ENCODE data around the gene ASTN2.

Gene ASTN2

DNA sequence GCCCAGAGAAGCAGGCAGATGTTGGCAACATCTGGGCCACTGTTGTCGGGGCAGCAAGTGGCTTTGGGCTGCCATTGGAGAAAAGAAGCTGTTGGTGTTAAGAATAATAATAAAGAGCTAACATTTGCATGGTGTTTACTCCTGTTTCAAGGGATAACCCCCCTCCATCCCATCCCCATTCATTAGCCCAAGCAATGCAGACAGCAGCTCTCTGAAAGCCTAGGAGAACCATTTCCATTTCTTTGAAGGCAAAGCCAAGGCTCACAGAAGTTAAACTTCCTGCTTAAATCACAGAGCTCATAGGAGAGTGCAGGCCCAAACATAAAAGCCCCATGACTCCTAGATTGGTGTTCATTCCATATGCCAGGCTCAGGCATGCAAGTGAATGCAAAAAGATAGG is 175.4 kb downstream of the ASTN2 start:
- no peak for DNase-seq

GRCh38 chr9:117234103-117234502 is 180.8 kb downstream of the ASTN2 start:
- DNase-seq: no peak

DNA sequence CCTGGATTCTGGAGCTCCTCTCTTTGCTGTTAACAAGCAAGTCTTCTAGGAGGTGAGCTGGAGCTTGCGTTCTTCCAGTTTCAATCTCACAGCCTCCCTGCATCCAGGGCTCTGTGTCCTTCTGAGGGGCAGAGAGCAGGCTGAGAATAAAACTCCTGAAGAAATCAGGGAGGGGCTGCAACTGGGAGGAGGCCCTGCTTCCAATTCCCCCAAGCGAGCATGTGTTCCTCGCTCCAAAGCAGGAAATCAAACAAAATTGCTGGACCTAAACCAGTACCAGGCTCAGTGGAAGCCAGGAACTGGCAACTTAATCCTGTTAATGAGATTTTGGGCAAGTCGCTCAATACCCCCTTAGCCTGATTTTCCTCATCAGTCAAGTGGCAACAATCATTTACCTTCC is 181.8 kb downstream of the ASTN2 start:
- no peak for DNase-seq

- no peak for DNase-seq
Measured at GRCh38 chr9:117232281-117232680, 182.6 kb downstream of the ASTN2 start.

GRCh38 chr9:117231012-117231411 is 183.8 kb downstream of the ASTN2 start:
- DNase-seq: no peak

- no peak for DNase-seq
Measured at GRCh38 chr9:117224695-117225094, 190.2 kb downstream of the ASTN2 start.

DNA sequence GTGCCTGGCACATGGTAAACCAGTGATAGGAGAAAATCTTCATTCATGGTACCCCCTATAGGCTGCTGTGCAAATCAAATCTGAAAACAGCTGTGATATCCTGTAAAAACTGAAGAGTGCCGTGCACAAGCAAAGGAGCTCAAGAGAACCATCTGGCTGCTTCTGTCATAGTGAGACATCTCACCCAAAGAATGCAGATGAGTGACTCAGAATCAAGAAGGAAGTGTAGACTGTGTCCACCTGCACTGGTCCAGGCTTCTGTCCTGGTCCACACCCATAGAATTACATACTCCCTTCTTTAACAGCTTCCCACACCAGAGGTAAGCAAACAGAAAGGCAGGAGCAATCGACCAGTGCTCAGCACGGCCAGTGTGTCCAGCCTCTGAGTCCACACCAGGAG is 195.9 kb downstream of the ASTN2 start:
- no peak for DNase-seq

DNA sequence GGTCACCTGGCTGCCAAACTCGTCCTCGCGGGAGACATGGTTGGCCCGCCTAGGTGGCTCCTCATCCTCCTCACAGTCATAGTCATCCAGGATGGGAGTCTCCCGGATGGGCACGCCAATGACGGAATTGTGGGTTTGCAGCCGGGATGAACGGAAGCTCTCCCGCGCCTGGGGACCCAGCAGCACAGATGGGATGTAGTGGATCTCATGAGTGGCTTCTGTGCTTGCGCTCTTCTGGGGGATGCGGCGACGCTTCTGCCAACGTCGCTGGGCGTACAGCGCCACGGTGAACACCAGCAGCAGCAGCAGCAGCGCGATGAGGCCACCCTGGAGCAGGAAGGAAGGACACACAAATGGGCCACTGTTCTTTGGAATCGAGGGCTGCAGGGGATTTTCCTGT is 200.4 kb downstream of the ASTN2 start:
- no peak for DNase-seq

DNA sequence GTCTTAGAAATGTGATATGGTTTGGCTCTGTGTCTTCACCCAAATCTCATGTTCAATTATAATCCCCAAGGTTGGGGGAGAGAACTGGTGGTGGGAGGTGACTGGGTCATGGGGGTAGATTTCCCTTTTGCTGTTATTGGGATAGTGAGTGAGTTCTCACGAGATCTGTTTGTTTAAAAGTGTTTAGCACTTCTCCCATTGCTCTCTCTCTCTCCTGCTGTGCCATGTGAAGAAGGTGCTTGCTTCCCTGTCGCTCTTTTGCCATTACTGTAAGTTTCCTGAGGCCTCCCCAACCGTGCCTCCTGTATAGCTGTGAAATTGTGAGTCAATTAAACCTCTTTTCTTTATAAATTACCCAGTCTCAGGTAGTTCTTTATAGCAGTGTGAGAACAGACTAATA is 203.6 kb downstream of the ASTN2 start:
- DNase-seq: no peak

GRCh38 chr9:117205806-117206205 is 209.1 kb downstream of the ASTN2 start:
- DNase-seq: no peak

- no peak for DNase-seq
Measured at GRCh38 chr9:117204971-117205370, 209.9 kb downstream of the ASTN2 start.

GRCh38 chr9:117191504-117192261 is 223.2 kb downstream of the ASTN2 start:
- DNase-seq: no peak

GRCh38 chr9:117189121-117189520 is 225.7 kb downstream of the ASTN2 start:
- DNase-seq: no peak

DNA sequence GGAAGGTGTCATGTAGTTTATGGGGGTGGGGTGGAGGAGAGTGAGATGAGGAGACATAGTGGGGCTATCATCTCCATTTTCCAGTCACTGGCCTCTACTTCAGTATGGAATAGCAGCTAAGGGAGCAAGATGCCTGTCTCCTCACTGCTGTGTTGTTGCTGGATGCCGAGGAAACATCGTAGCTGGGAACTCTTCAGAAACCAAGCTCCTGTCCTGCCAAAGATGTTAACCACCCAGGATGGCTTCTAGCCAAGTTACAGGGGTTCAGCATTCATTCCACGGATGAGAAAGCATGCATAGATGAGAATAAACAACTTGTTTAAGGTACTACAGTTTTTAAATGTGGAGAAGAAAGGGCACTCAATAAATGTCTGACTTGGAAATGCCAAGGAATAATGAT is 226.5 kb downstream of the ASTN2 start:
- DNase-seq: no peak

DNA sequence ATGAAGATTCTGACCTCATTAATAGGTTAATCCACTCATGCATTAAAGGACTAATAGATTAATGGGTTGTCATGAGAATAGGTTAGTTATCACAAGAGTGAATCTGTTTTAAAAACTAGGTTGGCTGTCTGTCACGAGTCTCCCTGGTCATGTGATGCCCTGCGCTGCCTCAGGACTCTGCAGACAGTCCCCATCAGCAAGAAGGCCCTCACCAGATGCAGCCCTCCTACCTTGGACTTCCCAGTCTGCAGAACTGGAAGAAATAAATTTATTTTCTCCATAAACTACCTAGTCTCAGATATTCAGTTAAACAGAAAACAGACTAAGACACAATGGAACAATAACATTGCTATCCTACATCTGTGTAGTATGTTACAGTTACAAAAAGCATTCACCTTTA is 227.4 kb downstream of the ASTN2 start:
- DNase-seq: no peak

DNA sequence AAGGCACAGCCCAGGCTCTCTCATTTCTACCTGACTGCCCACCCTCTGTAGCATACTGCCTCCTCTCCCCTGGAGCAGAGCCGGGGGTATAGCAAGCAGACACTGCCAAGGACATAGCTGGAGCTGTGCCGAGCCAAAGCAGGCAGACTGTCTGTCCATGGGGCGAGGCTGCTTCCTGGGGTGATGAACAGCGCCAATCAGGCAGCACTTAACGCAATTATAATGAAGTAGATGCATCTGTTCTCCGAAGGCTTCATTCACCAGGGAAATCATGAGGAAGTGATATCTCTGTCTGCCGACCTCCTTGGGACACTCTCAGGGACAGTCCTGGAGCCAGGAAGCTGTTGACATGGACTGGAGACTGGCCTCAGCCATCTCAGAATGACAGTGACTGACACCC is 230.7 kb downstream of the ASTN2 start:
- no peak for DNase-seq

DNA sequence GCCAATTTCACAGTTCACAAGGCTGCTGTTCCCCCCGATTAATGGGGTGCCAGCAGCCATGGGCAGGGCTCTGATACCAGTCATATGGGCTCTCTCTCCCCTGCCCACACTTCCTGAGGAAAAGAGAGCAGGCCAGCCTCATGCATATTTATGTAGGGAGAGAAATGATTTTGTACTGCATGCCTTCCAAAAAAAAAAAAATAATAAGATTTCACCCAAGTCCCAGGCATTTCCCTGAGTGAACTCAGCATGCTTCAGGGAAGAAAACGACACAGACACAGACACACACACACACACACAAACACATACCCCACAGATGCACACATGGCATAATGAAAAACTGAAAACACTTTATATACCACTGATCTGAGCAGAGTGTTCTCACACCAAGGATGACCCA is 232.8 kb downstream of the ASTN2 start:
- DNase-seq: no peak

DNA sequence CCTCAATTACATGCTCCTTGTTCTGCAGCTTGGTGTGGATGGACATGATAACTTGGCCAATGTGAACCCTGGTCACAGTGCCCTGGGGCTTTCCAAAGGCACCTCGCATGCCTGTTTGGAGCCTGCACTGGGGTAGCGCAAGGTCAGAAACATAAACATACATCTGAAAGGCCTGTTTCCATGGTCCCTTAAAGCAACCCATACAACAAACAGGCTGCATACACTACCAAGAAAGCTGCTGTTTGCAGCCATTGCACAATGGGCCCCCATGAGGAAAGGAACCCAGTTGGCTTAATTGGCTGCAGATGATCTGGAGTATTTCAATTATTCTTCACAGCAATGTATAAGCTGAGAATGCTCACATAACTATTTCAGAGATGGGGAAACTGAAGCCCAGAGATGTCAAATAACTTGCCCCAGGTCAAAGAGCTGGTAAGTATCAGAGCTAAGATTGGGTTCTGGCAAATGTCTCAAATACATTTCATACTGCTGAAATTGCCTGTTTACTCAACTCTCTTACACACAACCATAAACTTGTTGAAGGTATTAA is 233.9 kb downstream of the ASTN2 start:
- no peak for DNase-seq

- DNase-seq: no peak
Measured at GRCh38 chr9:117178596-117179375, 236.1 kb downstream of the ASTN2 start.

GRCh38 chr9:117170567-117170966 is 244.3 kb downstream of the ASTN2 start:
- no peak for DNase-seq

GRCh38 chr9:117169089-117169621 is 245.7 kb downstream of the ASTN2 start:
- DNase-seq: no peak

DNA sequence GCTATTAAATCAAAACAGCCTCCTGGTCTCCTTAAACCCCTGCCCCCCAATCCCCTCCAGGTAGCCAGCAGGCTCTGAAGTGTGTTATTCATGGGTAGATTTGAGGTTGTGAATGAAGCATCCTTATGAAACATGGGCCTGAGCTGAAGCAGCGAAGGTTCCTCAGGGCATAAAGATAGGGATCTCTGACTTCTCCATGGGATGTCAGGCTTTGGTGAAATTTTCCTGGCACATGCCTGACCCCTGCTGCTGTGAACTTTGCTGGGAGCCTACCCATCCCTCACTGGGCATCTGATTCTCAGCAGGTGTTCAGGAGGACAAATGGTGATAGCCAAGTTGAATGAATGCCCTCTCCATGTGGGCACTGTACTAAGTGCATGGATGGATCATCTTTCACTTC is 250.3 kb downstream of the ASTN2 start:
- DNase-seq: no peak

GRCh38 chr9:117160254-117160653 is 254.6 kb downstream of the ASTN2 start:
- DNase-seq: no peak
